HepG2 (cell line): ENCODE results near the gene PRR11. TPM values are rescaled to one million over a fixed set of nuclear protein-coding genes. Genes with fewer than 3 reads are reported as not detected.

Source experiments
- BRD4 ChIP-seq: sonication (generic); formaldehyde crosslinking; IDR thresholded peaks from 2 replicates; pipeline ENCODE4 v1.4.0; 2020; ENCODE audit warnings: missing genetic modification reagents
- CC2D1A ChIP-seq: sonication (generic); formaldehyde crosslinking; IDR thresholded peaks from 2 replicates; pipeline ENCODE4 v1.8.1; 2023; ENCODE audit warnings: mild to moderate bottlenecking, missing genetic modification reagents
- ISX ChIP-seq: sonication (generic); formaldehyde crosslinking; conservative IDR thresholded peaks from 2 replicates; pipeline ENCODE4 v1.5.0; 2020; ENCODE audit warnings: missing genetic modification reagents
- KAT2B ChIP-seq: fragments of 150-350 bp; IDR thresholded peaks from 2 replicates; pipeline ENCODE4 v1.6.1; 2014; ENCODE audit warnings: low read depth, low read length, borderline replicate concordance
- KLF16 ChIP-seq, 2 experiments: sonication (generic) in 1 of 2; formaldehyde crosslinking in 1 of 2; IDR thresholded peaks; 2 replicates each; pipeline versions ENCODE4 v1.6.1 to v1.8.0; 2016 to 2023; ENCODE audit warnings: missing genetic modification reagents in 2 of 2, missing compliant biosample characterization in 1 of 2
- KMT2B ChIP-seq: IDR thresholded peaks from 2 replicates; pipeline ENCODE4 v1.6.1; 2016; ENCODE audit warnings: missing genetic modification reagents, missing compliant biosample characterization
- NCOR1 ChIP-seq: fragments of 200-600 bp; sonication (generic); IDR thresholded peaks from 2 replicates; pipeline ENCODE4 v1.7.0; 2017; ENCODE audit warnings: antibody characterized with exemption, low read length, borderline replicate concordance
- NFRKB ChIP-seq: fragments of 450-650 bp; IDR thresholded peaks from 2 replicates; pipeline ENCODE4 v1.6.1; 2017
- NFYC ChIP-seq: IDR thresholded peaks from 2 replicates; pipeline ENCODE4 v1.6.1; 2016; ENCODE audit warnings: missing genetic modification reagents, missing compliant biosample characterization
- PAWR ChIP-seq: sonication (generic); formaldehyde crosslinking; IDR thresholded peaks from 2 replicates; pipeline ENCODE4 v1.4.0; 2020; ENCODE audit warnings: missing genetic modification reagents, mild to moderate bottlenecking, borderline replicate concordance
- PRPF4 ChIP-seq: fragments of 200-400 bp; formaldehyde crosslinking; IDR thresholded peaks from 2 replicates; pipeline ENCODE4 v1.6.1; 2016; ENCODE audit warnings: low read length, low read depth; ENCODE audit not compliant: poor library complexity, severe bottlenecking
- SIN3B ChIP-seq: fragments of 150-350 bp; IDR thresholded peaks from 2 replicates; pipeline ENCODE4 v1.6.1; 2014; ENCODE audit warnings: low read length
- TBX3 ChIP-seq: fragments of 450-650 bp; IDR thresholded peaks from 2 replicates; pipeline ENCODE4 v1.6.1; 2017; ENCODE audit warnings: antibody characterized with exemption, mild to moderate bottlenecking, inconsistent platforms, borderline replicate concordance
- ZBTB34 ChIP-seq: sonication (generic); formaldehyde crosslinking; IDR thresholded peaks from 2 replicates; pipeline ENCODE4 v1.8.0; 2022; ENCODE audit warnings: mild to moderate bottlenecking, missing genetic modification reagents
- ZFAT ChIP-seq: sonication (generic); formaldehyde crosslinking; conservative IDR thresholded peaks from 2 replicates; pipeline ENCODE4 v1.8.1; 2023; ENCODE audit warnings: missing genetic modification reagents, inconsistent platforms
- ZFP36L1 ChIP-seq: sonication (generic); formaldehyde crosslinking; IDR thresholded peaks from 2 replicates; pipeline ENCODE4 v1.8.0; 2022; ENCODE audit warnings: mild to moderate bottlenecking, missing genetic modification reagents, moderate library complexity
- ZNF136 ChIP-seq: sonication (generic); formaldehyde crosslinking; IDR thresholded peaks from 2 replicates; pipeline ENCODE4 v1.8.1; 2022; ENCODE audit warnings: low read depth, mild to moderate bottlenecking, moderate library complexity, missing genetic modification reagents
- ZNF24 ChIP-seq: fragments of 450-650 bp; IDR thresholded peaks from 2 replicates; pipeline ENCODE4 v1.6.1; 2017; ENCODE audit warnings: antibody characterized with exemption, mild to moderate bottlenecking
- ZNF317 ChIP-seq: sonication (generic); formaldehyde crosslinking; IDR thresholded peaks from 2 replicates; pipeline ENCODE4 v1.5.0; 2020; ENCODE audit warnings: mild to moderate bottlenecking, missing genetic modification reagents
- ZNF34 ChIP-seq: sonication (generic); formaldehyde crosslinking; IDR thresholded peaks from 2 replicates; pipeline ENCODE4 v1.4.0; 2020; ENCODE audit warnings: mild to moderate bottlenecking, missing genetic modification reagents, borderline replicate concordance
- ZNF431 ChIP-seq: sonication (generic); formaldehyde crosslinking; IDR thresholded peaks from 2 replicates; pipeline ENCODE4 v1.9.0; 2022; ENCODE audit warnings: missing genetic modification reagents, low read depth, mild to moderate bottlenecking, borderline replicate concordance
- ZNF501 ChIP-seq: sonication (generic); formaldehyde crosslinking; IDR thresholded peaks from 2 replicates; pipeline ENCODE4 v1.5.1; 2020; ENCODE audit warnings: mild to moderate bottlenecking, moderate library complexity, missing genetic modification reagents
- ZNF557 ChIP-seq: sonication (generic); formaldehyde crosslinking; IDR thresholded peaks from 2 replicates; pipeline ENCODE4 v1.4.0; 2020; ENCODE audit warnings: missing genetic modification reagents
- ZNF776 ChIP-seq: sonication (generic); formaldehyde crosslinking; IDR thresholded peaks from 2 replicates; pipeline ENCODE4 v1.4.0; 2020; ENCODE audit warnings: mild to moderate bottlenecking, missing genetic modification reagents
- polyA plus RNA-seq, 8 experiments: library from polyadenylated mRNA; depleted of rRNA in 3 of 8; stranded (reverse) in 7 of 8; unstranded in 1 of 8; fragments of >200 nt; fragmentation: Illumina TruSeq in 4 of 8; extraction: Trizol in 4 of 8; gene quantifications; 2 replicates each; pipeline versions ENCODE4 v1.2.1 to v1.2.3, GENCODE V29; 2011 to 2016; ENCODE audit warnings: low read depth in 4 of 8, missing spikeins in 1 of 8, mixed read lengths in 1 of 8; ENCODE audit not compliant: insufficient read depth in 1 of 8
- total RNA-seq, 5 experiments: library from RNA; depleted of rRNA; stranded (reverse); fragments of >200 nt; fragmentation: Illumina TruSeq; extraction: Trizol; gene quantifications; 2 replicates each; pipeline ENCODE4 v1.2.3, GENCODE V29; 2016; ENCODE audit warnings: low read depth in 1 of 5
- TF ChIP-seq, protein P1 (sequence below): sonication (generic); formaldehyde crosslinking; IDR thresholded peaks from 2 replicates; pipeline ENCODE4 v1.4.0; 2020; ENCODE audit warnings: missing genetic modification reagents, mild to moderate bottlenecking, borderline replicate concordance
- TF ChIP-seq, protein P2 (sequence below): IDR thresholded peaks from 2 replicates; pipeline ENCODE4 v1.6.1; 2016
- TF ChIP-seq, protein P3 (sequence below): IDR thresholded peaks from 2 replicates; pipeline ENCODE4 v1.6.1; 2016

Gene PRR11
- total and polyA plus RNA-seq, 2 of the 13 experiments (the other 11 are each of a cell fraction or from before 2014, with no cell fraction given) = 35.7 to 39.2 TPM

DNA sequence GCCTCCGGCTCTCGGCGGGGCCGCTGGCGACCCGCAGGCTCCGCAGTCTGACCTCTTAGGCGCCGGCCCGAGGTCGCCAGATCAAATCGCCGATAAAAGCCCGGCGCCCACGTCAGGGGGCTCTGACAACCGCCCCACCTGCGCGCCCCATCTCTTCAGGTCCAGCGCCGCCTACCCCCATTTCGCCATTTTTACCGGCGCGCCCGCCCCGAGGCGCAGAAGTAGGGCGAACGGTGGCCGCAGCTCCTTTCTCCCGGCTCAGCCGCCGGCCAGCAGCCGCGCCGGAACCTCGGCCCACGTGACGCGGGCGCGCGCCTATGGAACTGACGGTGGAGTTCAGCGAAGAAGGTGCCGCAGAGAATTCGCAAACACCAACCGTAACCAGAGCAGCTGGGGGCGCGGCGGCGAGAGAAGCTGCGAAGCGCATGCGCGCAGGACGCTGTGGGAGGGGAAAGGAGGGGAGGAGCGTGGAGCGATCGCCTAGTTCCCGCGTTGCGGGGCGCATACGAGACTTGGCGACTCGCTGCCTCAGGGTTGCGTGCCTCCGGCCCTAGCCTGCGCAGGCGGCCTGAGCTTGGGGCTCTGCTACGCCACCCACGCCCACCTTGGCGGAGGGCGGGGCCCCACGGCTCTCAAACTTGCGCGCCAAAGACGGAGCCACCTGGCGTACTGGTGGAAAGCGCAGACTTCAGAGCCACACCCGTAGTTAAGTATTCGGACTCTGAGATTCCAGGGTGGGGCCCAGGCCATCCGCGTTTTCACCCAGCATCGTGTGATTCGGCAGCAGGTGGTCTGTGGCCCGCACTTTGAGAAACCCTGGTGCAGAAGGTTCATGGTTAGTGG, 48.9 kb upstream of the PRR11 start, which contains the start of gene TRIM37 (continued):
- peak; percentile 84 for TF ChIP-seq ZNF317 (CRISPR knock-in tag)
- TF ChIP-seq, protein P1, sequence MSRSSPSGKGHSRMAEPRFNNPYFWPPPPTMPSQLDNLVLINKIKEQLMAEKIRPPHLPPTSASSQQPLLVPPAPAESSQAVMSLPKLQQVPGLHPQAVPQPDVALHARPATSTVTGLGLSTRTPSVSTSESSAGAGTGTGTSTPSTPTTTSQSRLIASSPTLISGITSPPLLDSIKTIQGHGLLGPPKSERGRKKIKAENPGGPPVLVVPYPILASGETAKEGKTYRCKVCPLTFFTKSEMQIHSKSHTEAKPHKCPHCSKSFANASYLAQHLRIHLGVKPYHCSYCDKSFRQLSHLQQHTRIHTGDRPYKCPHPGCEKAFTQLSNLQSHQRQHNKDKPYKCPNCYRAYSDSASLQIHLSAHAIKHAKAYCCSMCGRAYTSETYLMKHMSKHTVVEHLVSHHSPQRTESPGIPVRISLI (CRISPR knock-in tag) = 0 out of 2 replicates have a peak, but pooled peaks have one; percentile 7
- TF ChIP-seq ZNF136 (CRISPR knock-in tag) = peak; percentile 31; the same call in 1 of the 2 replicates
- TF ChIP-seq ZFAT (CRISPR knock-in tag) = no peak
- TF ChIP-seq, protein P2, sequence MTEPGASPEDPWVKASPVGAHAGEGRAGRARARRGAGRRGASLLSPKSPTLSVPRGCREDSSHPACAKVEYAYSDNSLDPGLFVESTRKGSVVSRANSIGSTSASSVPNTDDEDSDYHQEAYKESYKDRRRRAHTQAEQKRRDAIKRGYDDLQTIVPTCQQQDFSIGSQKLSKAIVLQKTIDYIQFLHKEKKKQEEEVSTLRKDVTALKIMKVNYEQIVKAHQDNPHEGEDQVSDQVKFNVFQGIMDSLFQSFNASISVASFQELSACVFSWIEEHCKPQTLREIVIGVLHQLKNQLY (CRISPR knock-in tag) = peak; percentile 58; the same call in 1 of the 2 replicates
- no peak for TF ChIP-seq PAWR (CRISPR knock-in tag)
- TF ChIP-seq ZNF557 (CRISPR knock-in tag) = peak; percentile 65
- peak; percentile 72; the same call in 1 of the 2 replicates for TF ChIP-seq ZNF431
- TF ChIP-seq, protein P3, sequence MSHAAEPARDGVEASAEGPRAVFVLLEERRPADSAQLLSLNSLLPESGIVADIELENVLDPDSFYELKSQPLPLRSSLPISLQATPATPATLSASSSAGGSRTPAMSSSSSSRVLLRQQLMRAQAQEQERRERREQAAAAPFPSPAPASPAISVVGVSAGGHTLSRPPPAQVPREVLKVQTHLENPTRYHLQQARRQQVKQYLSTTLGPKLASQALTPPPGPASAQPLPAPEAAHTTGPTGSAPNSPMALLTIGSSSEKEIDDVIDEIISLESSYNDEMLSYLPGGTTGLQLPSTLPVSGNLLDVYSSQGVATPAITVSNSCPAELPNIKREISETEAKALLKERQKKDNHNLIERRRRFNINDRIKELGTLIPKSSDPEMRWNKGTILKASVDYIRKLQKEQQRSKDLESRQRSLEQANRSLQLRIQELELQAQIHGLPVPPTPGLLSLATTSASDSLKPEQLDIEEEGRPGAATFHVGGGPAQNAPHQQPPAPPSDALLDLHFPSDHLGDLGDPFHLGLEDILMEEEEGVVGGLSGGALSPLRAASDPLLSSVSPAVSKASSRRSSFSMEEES = peak; percentile 93
- TF ChIP-seq NFRKB = no peak
- TF ChIP-seq ZNF34 (CRISPR knock-in tag) = no peak
- TF ChIP-seq SIN3B = peak; percentile 92
- peak; percentile 79 for TF ChIP-seq ZBTB34
- peak; percentile 79 to 88; a peak in 3 of 4 replicates for TF ChIP-seq KLF16 (CRISPR knock-in tag; IDR thresholded peaks at IDR 0.05)
- TF ChIP-seq BRD4 (CRISPR knock-in tag) = peak; percentile 22; the same call in 1 of the 2 replicates
- peak; percentile 89 for TF ChIP-seq TBX3
- no peak for TF ChIP-seq ZFP36L1 (CRISPR knock-in tag)
- no peak for TF ChIP-seq ZNF776 (CRISPR knock-in tag)
- TF ChIP-seq KAT2B = no peak
- 0 out of 2 replicates have a peak, but pooled peaks have one; percentile 89 for TF ChIP-seq ISX (CRISPR knock-in tag)
- peak; percentile 97 for TF ChIP-seq KMT2B (CRISPR knock-in tag)
- TF ChIP-seq NFYC = peak; percentile 59
- TF ChIP-seq ZNF24 = peak; percentile 18; the same call in 1 of the 2 replicates
- peak; percentile 95 for TF ChIP-seq ZNF501
- no peak for TF ChIP-seq CC2D1A (CRISPR knock-in tag)
- peak; percentile 5; the same call in 1 of the 2 replicates for TF ChIP-seq NCOR1
- no peak for TF ChIP-seq PRPF4
